CD4-positive, alpha-beta T cell (primary cell): ENCODE data around the gene PER1. TPM values are rescaled to one million over a fixed set of nuclear protein-coding genes. Genes with fewer than 3 reads are reported as not detected.

Experiments used
- ATAC-seq: fragments of 200-7000 bp; cut with Tn5 transposase; one replicate; pipeline ENCODE4 v1.10.0; 2022; ENCODE audit warnings: mild to moderate bottlenecking; ENCODE audit not compliant: poor library complexity
- CTCF ChIA-PET: fragments of 350-600 bp; sonication (Branson Sonifier 250); formaldehyde crosslinking; loops from one replicate; lab custom pipeline; 2021; ENCODE audit warnings: antibody characterized with exemption, inconsistent platforms; lab: Charles Lee
- POLR2A ChIA-PET: fragments of 350-600 bp; sonication (Branson Sonifier 250); formaldehyde crosslinking; loops from one replicate; lab custom pipeline; 2021; ENCODE audit warnings: antibody characterized with exemption, inconsistent platforms; lab: Charles Lee
- DNase-seq, 14 experiments: peaks; one replicate each; pipeline ENCODE4 v3.0.0-alpha.2; 2013 to 2020; ENCODE audit warnings: mixed read lengths in 2 of 14
- H3K27ac ChIP-seq, 2 donors: one replicate each; pipeline versions ENCODE4 v1.5.1 to v1.7.0; 2013; ENCODE audit warnings: low read length in 2 of 2, low read depth in 1 of 2, mild to moderate bottlenecking in 1 of 2
- H3K27me3 ChIP-seq, 2 experiments: 1 replicate in 1 of 2; 2 replicates in 1 of 2; pipeline versions ENCODE4 v1.6.1 to v1.7.0; 2013; ENCODE audit warnings: low read length in 2 of 2, control low read depth in 1 of 2, mild to moderate bottlenecking in 1 of 2, moderate library complexity in 1 of 2; ENCODE audit not compliant: insufficient read depth in 2 of 2, control insufficient read depth in 1 of 2
- H3K36me3 ChIP-seq: one replicate; pipeline ENCODE4 v1.6.1; 2013; ENCODE audit warnings: low read length, control low read depth; ENCODE audit not compliant: insufficient read depth
- H3K4me1 ChIP-seq: one replicate; pipeline ENCODE4 v1.6.1; 2013; ENCODE audit warnings: low read length, control low read depth; ENCODE audit not compliant: insufficient read depth
- H3K4me3 ChIP-seq: one replicate; pipeline ENCODE4 v1.5.1; 2013; ENCODE audit warnings: mild to moderate bottlenecking, low read length, moderate library complexity
- H3K9me3 ChIP-seq, 2 experiments: 1 replicate in 1 of 2; 2 replicates in 1 of 2; pipeline versions ENCODE4 v1.6.1 to v1.7.0; 2013; ENCODE audit warnings: low read length in 2 of 2, mild to moderate bottlenecking in 2 of 2, control low read depth in 1 of 2, moderate library complexity in 1 of 2; ENCODE audit not compliant: control insufficient read depth in 1 of 2, insufficient read depth in 1 of 2
- H3K27ac Mint-ChIP-seq: one replicate; pipeline ENCODE4 v1.8.0; 2020; ENCODE audit warnings: mixed read lengths
- H3K27me3 Mint-ChIP-seq: one replicate; pipeline ENCODE4 v1.8.0; 2021; ENCODE audit warnings: mixed read lengths
- H3K36me3 Mint-ChIP-seq: one replicate; pipeline ENCODE4 v1.8.0; 2021; ENCODE audit warnings: low read depth, mixed read lengths
- H3K4me1 Mint-ChIP-seq: one replicate; pipeline ENCODE4 v1.8.0; 2021; ENCODE audit warnings: low read depth, mixed read lengths
- H3K4me3 Mint-ChIP-seq: one replicate; pipeline ENCODE4 v1.8.0; 2020; ENCODE audit warnings: mild to moderate bottlenecking, mixed read lengths
- H3K9me3 Mint-ChIP-seq: one replicate; pipeline ENCODE4 v1.8.0; 2020; ENCODE audit warnings: mixed read lengths
- CTCF ChIP-seq: fragments of 200-600 bp; IDR thresholded peaks from one replicate; pipeline ENCODE4 v1.8.0; 2022; ENCODE audit warnings: antibody characterized with exemption, mild to moderate bottlenecking
- intact Hi-C, 2 experiments: fragments of 100-400 bp; cut with DNase I in 1 of 2; cut with micrococcal nuclease in 1 of 2; formaldehyde crosslinking; loops; one replicate each; pipeline versions ENCODE4 v1.15.1 to v1.9.0; 2023 to 2025; cut with DNase I, micrococcal nuclease
- total RNA-seq, 174 experiments: library from RNA in 2 of 174; stranded (reverse) in 2 of 174; gene quantifications; one replicate each; pipeline ENCODE4 v1.2.3 and lab custom pipeline; 2021 to 2026

PER1 gene
- total RNA-seq, 2 experiments from 2014 or later: 1,723 to 1,794 TPM

DNA sequence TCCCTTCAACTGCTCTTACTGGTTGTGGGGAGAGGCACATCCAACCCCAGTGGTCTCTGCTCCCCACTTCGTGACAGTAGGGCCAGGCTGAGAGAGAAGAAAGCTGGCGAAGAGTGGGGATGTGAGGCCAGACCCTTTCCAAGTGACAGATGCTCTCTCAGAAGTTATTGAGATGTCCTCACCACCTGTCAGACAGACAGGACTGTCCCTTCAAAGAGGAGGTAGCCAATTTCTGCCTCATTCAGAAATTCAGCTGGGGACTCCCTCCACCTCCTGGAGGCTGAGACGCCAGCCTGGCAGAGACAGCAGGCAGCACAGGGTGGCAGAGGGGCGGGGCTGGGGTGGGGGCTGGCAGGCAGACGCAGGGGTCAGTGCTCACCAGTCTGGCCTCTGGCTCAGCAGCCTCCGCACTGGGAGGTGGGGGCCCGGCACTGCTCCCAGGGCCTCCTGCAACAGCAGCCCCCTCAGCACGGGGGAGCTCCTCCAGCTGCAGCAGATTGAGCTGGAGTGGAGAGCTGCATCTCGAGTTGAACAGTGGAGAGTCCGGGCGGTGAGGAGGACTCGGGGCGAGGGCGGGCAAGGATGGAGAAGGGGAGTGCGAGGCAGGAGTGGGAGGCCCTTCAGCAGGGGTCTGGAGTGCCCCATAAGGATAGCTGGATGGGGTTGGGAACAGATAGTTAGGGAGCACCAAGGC is 9.2 kb downstream of the PER1 start:
- Histone ChIP-seq H3K36me3 (peaks cover 78% of the 10 kb centered on the region), H3K27me3 (no peaks in the 10 kb centered on the region), H3K27ac (no peak overlapping the region), H3K4me1 (peaks cover 34% of the 10 kb centered on the region), H3K9me3 (no peaks in the 10 kb centered on the region), H3K4me3 (no peak overlapping the region)
- no peaks in the 10 kb centered on the region for H3K9me3 Mint-ChIP-seq
- ChIA-PET POLR2A (interaction anchor here (1.1 to 4.5 kb wide), 2 partner anchors 8 to 13 kb away, joined by 3 to 19 read pairs; no protein-coding TSS in a partner anchor), CTCF (no interaction called here)
- DNase-seq: peak in 2 of 14 experiments; percentile 16 to 43
- H3K27ac Mint-ChIP-seq: no peak overlapping the region
- H3K27me3 Mint-ChIP-seq: peaks cover 3% of the 10 kb centered on the region
- ATAC-seq: no peak
- intact Hi-C loops: no loop called here
- peaks cover 5% of the 10 kb centered on the region for H3K4me1 Mint-ChIP-seq
- peak overlapping the region; percentile 60 for H3K4me3 Mint-ChIP-seq
- peaks cover 79% of the 10 kb centered on the region for H3K36me3 Mint-ChIP-seq
- no peak for TF ChIP-seq CTCF

DNA sequence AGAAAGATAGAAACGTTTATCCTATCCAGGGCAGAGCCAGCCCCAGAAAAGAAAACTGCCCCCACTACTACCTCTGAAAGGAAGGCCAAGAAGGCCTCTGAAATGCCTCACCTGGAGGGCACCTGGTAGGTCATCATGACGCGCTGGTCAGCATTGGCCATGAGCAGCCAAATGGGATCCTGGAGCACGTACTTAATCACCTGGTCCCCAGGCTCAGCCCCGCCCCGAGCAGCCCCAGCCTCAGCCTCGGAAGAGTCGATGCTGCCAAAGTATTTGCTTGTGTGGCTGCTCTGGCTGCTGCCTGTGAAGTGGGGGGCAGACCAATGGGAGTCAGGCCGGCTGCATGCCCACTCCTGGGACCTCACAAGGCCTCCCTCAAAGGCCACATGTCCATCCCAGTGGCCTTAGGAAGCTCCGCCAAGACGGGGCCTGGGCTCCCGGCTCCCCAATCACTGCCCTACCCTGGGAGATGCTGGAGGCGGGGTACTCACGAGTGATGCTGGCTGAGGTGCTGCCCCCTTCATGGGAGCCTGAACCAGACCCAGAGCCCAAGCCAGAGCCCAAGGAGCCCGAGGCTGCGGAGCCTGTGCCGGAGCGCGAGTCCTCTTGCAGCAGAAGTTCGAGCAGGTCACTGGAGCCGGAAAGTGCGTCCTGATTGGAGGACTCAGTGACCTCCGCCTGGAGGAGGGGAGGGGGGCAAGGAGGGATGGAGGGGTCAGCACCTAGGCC is 9.9 kb downstream of the PER1 start:
- intact Hi-C loops: no loop called here
- DNase-seq (peak in 4 of 14 experiments; percentile 2 to 50 (median 24)), ATAC-seq (no peak)
- POLR2A ChIA-PET: interaction anchor here (0.5 to 5.6 kb wide), 5 partner anchors 9 to 60 kb away, joined by 3 to 105 read pairs (median 3); partner anchors contain the start of gene BORCS6
- Mint-ChIP-seq H3K27me3 (peaks cover 3% of the 10 kb centered on the region), H3K36me3 (peaks cover 72% of the 10 kb centered on the region), H3K4me1 (peaks cover 5% of the 10 kb centered on the region), H3K27ac (no peak overlapping the region), H3K9me3 (no peaks in the 10 kb centered on the region), H3K4me3 (peak overlapping the region; percentile 60)
- H3K27ac ChIP-seq: no peak overlapping the region
- CTCF ChIA-PET: interaction anchor here (2.2 kb wide), 1 partner anchor 16 kb away, joined by 5 read pairs; no protein-coding TSS in a partner anchor
- TF ChIP-seq CTCF: no peak
- no peaks in the 10 kb centered on the region for H3K9me3 ChIP-seq
- peaks cover 33% of the 10 kb centered on the region for H3K4me1 ChIP-seq
- peaks cover 71% of the 10 kb centered on the region for H3K36me3 ChIP-seq
- no peak overlapping the region for H3K4me3 ChIP-seq
- H3K27me3 ChIP-seq: no peaks in the 10 kb centered on the region

GRCh38 chr17:8141741-8142140 is 10.5 kb downstream of the PER1 start:
- intact Hi-C loops: no loop called here
- peaks cover 29% of the 10 kb centered on the region for H3K4me1 ChIP-seq
- H3K27me3 Mint-ChIP-seq: peaks cover 3% of the 10 kb centered on the region
- peak overlapping the region; percentile 18 for H3K4me3 Mint-ChIP-seq
- no peaks in the 10 kb centered on the region for H3K27me3 ChIP-seq
- no peaks in the 10 kb centered on the region for H3K9me3 Mint-ChIP-seq
- peaks cover 65% of the 10 kb centered on the region for H3K36me3 ChIP-seq
- POLR2A ChIA-PET: interaction anchor here (0.5 to 5.6 kb wide), 8 partner anchors 9 to 81 kb away, joined by 3 to 105 read pairs (median 20); partner anchors contain the start of gene BORCS6
- TF ChIP-seq CTCF: no peak
- H3K4me3 ChIP-seq: no peak overlapping the region
- CTCF ChIA-PET: interaction anchor here (2.2 to 4.6 kb wide), 2 partner anchors 17 to 22 kb away, joined by 5 to 42 read pairs; partner anchors contain the start of gene ALOXE3
- H3K27ac Mint-ChIP-seq: no peak overlapping the region
- peaks cover 66% of the 10 kb centered on the region for H3K36me3 Mint-ChIP-seq
- ATAC-seq (no peak), DNase-seq (no peak)
- no peak overlapping the region for H3K27ac ChIP-seq
- peaks cover 5% of the 10 kb centered on the region for H3K4me1 Mint-ChIP-seq
- H3K9me3 ChIP-seq: no peaks in the 10 kb centered on the region
